K562 treated with DMSO at 1 percent for 4 hours (cell line): Measurements from ENCODE around the gene OAS2. TPM values are rescaled to one million over a fixed set of nuclear protein-coding genes. Genes with fewer than 3 reads are reported as not detected.

ENCODE experiments used
- total RNA-seq: library from RNA; unstranded; fragments of 300-600 nt; gene quantifications from 2 replicates; pipeline ENCODE4 v1.2.3, GENCODE V29; 2022; ENCODE audit not compliant: insufficient read depth

OAS2 gene, protein sequence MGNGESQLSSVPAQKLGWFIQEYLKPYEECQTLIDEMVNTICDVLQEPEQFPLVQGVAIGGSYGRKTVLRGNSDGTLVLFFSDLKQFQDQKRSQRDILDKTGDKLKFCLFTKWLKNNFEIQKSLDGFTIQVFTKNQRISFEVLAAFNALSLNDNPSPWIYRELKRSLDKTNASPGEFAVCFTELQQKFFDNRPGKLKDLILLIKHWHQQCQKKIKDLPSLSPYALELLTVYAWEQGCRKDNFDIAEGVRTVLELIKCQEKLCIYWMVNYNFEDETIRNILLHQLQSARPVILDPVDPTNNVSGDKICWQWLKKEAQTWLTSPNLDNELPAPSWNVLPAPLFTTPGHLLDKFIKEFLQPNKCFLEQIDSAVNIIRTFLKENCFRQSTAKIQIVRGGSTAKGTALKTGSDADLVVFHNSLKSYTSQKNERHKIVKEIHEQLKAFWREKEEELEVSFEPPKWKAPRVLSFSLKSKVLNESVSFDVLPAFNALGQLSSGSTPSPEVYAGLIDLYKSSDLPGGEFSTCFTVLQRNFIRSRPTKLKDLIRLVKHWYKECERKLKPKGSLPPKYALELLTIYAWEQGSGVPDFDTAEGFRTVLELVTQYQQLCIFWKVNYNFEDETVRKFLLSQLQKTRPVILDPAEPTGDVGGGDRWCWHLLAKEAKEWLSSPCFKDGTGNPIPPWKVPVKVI
- not detected in 2 replicates for total RNA-seq

DNA sequence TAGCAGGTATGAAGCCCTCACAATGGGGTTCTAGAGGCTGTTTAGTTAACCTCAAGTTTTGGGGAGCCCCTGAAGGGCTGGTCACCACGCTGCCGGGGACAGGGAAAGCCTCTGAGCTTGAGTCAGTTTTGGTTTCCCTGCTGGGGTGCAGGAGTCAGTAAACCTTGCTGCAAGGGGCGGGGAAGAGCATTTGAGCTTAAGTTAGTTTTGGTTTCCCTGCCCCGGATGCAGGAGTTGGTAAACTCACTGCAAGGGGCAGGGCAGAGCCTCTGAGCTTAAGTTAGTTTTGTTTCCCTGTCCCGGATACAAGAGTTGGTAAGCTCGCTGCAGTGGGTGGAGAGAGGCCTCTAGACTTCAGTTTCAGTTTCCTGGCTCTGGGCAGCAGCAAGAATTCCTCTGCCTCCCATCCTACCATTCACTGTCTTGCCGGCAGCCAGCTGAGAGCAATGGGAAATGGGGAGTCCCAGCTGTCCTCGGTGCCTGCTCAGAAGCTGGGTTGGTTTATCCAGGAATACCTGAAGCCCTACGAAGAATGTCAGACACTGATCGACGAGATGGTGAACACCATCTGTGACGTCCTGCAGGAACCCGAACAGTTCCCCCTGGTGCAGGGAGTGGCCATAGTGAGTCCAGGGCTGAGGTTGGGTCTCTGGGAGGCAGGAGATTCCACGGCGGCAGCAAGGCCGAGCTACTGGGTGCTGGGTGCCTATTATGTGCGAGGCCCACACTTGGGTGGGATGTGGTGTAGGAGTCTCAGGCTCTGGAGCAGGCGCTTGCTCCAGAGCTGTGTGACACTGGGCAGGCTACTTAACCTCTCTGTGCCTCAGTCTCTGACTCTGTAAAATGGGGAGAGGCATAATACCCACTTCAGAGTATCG is at the start of gene OAS2:
OAS2 (plus strand) TSS at position 357 of the 878 bp plus-strand sequence; CDS start at position 447, 90 bp downstream.

DNA sequence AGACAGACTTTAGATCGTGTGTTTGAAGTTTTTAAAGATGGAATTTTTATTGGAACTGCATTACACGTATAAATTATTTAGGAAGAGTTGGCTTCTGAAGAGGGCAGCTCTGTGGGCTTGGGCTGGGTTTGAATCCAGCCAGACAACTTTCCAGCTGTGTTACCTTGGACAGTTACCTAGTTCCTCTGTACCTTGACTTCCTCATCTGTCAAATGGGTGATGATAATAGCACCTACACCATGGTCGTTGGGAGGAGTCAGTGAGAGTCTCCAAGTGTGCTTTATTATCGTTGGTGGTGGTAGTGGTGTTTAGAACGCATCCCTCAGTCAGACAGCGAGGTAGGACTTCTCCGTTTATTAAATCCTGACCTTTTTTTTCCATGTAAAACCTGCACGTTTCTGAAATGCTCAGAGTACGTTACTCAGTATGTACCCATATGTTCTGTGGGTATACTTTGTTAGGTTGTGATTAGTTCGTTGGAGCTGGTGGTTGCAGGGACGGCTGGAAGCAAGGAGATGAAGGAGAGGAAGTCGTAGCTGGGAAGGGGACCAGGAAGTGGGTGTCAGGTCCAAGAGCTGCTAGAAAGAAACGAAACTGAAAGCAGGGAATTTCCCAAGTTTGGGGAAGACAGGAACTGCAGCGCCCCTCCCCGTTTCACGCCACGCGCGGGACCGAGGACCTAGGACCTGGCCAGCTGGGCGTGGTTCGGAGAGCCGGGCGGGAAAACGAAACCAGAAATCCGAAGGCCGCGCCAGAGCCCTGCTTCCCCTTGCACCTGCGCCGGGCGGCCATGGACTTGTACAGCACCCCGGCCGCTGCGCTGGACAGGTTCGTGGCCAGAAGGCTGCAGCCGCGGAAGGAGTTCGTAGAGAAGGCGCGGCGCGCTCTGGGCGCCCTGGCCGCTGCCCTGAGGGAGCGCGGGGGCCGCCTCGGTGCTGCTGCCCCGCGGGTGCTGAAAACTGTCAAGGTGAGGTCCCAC is 40.3 kb upstream of the OAS2 start, which contains the start of gene OAS3:
OAS3 (plus strand) TSS at position 734 of the 979 bp plus-strand sequence; CDS start at position 791, 57 bp downstream.

DNA sequence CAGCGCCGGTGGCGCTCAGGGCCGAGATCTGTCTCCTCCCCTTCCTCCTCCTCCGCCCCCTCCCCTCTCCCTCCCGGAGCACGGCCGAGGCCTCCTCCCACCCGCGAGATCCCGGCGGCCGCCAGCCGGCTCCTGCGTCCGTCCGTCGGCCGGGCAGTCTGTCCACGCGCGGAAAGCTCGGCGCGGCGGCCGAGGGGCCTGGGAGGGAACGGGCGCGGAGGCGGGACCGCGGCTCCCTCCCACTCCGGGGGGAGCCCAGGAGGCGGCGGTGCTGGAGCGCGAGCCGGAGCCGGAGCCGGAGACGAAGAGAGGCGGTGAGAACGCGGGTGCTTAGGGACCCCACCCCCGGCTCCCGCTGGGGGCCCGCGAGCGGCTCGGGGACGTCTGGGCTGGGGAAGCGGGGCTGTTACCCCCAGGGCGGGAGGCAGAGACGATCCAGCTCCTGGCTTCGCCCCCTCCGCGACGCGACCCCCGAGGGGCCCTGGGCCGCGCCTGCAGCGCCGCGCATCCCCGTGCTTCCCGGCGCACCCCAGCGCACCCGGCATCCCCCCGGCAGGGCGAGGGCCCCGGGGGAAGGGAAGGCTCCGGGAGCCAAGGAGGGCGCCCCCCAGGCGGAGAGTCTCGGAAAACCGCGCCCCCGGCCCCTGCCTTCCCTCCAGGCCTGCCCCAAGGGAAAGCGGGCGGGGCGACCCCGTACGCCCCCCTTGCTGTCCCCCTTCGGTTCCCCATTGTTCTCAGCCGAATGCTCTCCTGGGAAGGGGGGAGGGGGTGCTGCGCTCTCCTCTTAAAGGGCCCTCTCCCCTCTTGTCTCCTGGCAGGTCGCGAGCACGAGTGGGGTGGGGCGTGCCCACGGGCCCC is 78.5 kb downstream of the OAS2 start, which contains the start of gene DTX1:
DTX1 (plus strand) TSS at position 100 of the 858 bp plus-strand sequence. CDS start 1,463 bp downstream, outside the sequence.

Other genes with a start within 250 kb of the OAS2 start
- 1.1 TPM in 1 of 2 replicates, not detected in the other for gene RPH3A, start 186.8 kb upstream of the OAS2 start, total RNA-seq
- not detected in 2 replicates for gene OAS1, start 71.6 kb upstream of the OAS2 start, total RNA-seq
- gene OAS3, start 40.0 kb upstream of the OAS2 start, total RNA-seq, result 6.3 and 11.4 TPM in 2 replicates
- gene DTX1, start 78.2 kb downstream of the OAS2 start, total RNA-seq, result not detected in 2 replicates
- not detected in 2 replicates for gene RASAL1, start 157.2 kb downstream of the OAS2 start, total RNA-seq
- 0.47 TPM in 1 of 2 replicates, not detected in the other for gene CFAP73, start 171.2 kb downstream of the OAS2 start, total RNA-seq
- 70.7 and 79.5 TPM in 2 replicates for gene DDX54, start 207.0 kb downstream of the OAS2 start, total RNA-seq
- gene RITA1, start 207.2 kb downstream of the OAS2 start, total RNA-seq, result 27.0 and 29.0 TPM in 2 replicates
- gene TPCN1, start 242.9 kb downstream of the OAS2 start, total RNA-seq, result 25.6 and 35.8 TPM in 2 replicates